ENCODE measurements around the gene SEPTIN1. TPM values are rescaled to one million over a fixed set of nuclear protein-coding genes. Genes with fewer than 3 reads are reported as not detected.

SEPTIN1 gene
- total and polyA plus RNA-seq, 2 of the 13 experiments (the other 11 are each of a cell fraction or from before 2014, with no cell fraction given), result 0.18 to 0.67 TPM

DNA sequence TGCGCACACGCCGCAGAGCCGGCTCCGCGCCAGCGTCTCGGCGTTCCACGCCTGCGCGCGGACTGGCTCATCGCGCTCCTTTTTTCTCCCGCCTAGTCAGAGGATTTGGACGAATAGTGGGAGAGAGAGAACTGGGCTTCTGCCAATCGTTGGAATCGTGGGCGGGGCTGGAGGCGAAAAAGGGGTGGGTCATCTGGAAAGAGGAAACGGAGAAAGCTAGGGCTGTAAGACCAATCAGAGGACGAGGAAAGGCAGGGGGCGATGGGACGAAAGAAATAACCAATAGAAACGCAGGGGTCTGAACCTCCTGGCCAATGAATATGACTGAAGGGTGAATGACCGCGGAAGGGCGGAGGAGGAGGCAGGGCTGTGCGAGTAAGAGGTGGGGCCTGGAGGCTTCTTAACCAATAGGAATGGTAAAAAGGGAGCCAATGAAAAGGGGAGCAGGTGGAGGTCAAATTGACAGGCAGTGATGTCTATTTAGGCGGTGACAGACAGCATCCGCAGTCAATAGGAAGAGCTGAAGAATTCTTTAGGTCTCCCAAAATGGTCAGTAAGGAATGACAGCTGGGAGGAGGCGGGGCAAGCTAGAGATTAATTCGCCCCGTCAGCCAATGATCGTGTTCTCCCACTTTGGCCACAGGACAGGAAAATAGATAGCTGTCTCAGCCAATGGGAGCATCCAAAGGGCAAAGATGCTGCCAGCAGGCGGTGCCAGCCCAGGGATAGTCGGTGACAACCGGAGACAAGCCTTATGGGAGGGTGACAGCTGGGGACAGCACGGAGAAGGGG is 11.7 kb downstream of the SEPTIN1 start, which contains the start of gene TBC1D10B (continued):
- TF ChIP-seq, protein P1, sequence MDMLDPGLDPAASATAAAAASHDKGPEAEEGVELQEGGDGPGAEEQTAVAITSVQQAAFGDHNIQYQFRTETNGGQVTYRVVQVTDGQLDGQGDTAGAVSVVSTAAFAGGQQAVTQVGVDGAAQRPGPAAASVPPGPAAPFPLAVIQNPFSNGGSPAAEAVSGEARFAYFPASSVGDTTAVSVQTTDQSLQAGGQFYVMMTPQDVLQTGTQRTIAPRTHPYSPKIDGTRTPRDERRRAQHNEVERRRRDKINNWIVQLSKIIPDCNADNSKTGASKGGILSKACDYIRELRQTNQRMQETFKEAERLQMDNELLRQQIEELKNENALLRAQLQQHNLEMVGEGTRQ (IDR thresholded peaks at IDR 0.05; ENCODE audit: low read depth, low read length), result no peak
- TF ChIP-seq, protein P1 (CRISPR knock-in tag; IDR thresholded peaks at IDR 0.05; ENCODE audit: borderline replicate concordance), result peak; percentile 91; the same call in 1 of the 2 replicates
- TF ChIP-seq THRA (CRISPR knock-in tag; IDR thresholded peaks at IDR 0.05; ENCODE audit: borderline replicate concordance), result peak; percentile 67; the same call in 1 of the 2 replicates
- 0 out of 2 replicates have a peak, but pooled peaks have one; percentile 14 for TF ChIP-seq SPEN (CRISPR knock-in tag; IDR thresholded peaks at IDR 0.05; ENCODE audit: low read depth)
- TF ChIP-seq HMG20B (CRISPR knock-in tag; conservative IDR thresholded peaks at IDR 0.05), result no peak
- TF ChIP-seq ZNF350 (CRISPR knock-in tag; IDR thresholded peaks at IDR 0.05; ENCODE audit: borderline replicate concordance, low read depth), result no peak; the same call in 1 of the 2 replicates
- TF ChIP-seq ZNF430 (CRISPR knock-in tag; IDR thresholded peaks at IDR 0.05), result no peak
- no peak for TF ChIP-seq ZFP62 (CRISPR knock-in tag; IDR thresholded peaks at IDR 0.05)
- no peak for TF ChIP-seq ZNF549 (CRISPR knock-in tag; IDR thresholded peaks at IDR 0.05)
- peak; percentile 40; the same call in 1 of the 2 replicates for TF ChIP-seq GMEB1 (CRISPR knock-in tag; IDR thresholded peaks at IDR 0.05; ENCODE audit: borderline replicate concordance)
- TF ChIP-seq, protein P2, sequence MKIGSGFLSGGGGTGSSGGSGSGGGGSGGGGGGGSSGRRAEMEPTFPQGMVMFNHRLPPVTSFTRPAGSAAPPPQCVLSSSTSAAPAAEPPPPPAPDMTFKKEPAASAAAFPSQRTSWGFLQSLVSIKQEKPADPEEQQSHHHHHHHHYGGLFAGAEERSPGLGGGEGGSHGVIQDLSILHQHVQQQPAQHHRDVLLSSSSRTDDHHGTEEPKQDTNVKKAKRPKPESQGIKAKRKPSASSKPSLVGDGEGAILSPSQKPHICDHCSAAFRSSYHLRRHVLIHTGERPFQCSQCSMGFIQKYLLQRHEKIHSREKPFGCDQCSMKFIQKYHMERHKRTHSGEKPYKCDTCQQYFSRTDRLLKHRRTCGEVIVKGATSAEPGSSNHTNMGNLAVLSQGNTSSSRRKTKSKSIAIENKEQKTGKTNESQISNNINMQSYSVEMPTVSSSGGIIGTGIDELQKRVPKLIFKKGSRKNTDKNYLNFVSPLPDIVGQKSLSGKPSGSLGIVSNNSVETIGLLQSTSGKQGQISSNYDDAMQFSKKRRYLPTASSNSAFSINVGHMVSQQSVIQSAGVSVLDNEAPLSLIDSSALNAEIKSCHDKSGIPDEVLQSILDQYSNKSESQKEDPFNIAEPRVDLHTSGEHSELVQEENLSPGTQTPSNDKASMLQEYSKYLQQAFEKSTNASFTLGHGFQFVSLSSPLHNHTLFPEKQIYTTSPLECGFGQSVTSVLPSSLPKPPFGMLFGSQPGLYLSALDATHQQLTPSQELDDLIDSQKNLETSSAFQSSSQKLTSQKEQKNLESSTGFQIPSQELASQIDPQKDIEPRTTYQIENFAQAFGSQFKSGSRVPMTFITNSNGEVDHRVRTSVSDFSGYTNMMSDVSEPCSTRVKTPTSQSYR (CRISPR knock-in tag; IDR thresholded peaks at IDR 0.05; ENCODE audit: borderline replicate concordance), result no peak
- TF ChIP-seq NR2C2 (CRISPR knock-in tag; IDR thresholded peaks at IDR 0.05; ENCODE audit: borderline replicate concordance), result peak; percentile 66
- TF ChIP-seq HOXA3 (CRISPR knock-in tag; IDR thresholded peaks at IDR 0.05), result peak; percentile 18; the same call in 1 of the 2 replicates
- TF ChIP-seq MATR3 (CRISPR knock-in tag; IDR thresholded peaks at IDR 0.05), result no peak
- TF ChIP-seq, protein P3, sequence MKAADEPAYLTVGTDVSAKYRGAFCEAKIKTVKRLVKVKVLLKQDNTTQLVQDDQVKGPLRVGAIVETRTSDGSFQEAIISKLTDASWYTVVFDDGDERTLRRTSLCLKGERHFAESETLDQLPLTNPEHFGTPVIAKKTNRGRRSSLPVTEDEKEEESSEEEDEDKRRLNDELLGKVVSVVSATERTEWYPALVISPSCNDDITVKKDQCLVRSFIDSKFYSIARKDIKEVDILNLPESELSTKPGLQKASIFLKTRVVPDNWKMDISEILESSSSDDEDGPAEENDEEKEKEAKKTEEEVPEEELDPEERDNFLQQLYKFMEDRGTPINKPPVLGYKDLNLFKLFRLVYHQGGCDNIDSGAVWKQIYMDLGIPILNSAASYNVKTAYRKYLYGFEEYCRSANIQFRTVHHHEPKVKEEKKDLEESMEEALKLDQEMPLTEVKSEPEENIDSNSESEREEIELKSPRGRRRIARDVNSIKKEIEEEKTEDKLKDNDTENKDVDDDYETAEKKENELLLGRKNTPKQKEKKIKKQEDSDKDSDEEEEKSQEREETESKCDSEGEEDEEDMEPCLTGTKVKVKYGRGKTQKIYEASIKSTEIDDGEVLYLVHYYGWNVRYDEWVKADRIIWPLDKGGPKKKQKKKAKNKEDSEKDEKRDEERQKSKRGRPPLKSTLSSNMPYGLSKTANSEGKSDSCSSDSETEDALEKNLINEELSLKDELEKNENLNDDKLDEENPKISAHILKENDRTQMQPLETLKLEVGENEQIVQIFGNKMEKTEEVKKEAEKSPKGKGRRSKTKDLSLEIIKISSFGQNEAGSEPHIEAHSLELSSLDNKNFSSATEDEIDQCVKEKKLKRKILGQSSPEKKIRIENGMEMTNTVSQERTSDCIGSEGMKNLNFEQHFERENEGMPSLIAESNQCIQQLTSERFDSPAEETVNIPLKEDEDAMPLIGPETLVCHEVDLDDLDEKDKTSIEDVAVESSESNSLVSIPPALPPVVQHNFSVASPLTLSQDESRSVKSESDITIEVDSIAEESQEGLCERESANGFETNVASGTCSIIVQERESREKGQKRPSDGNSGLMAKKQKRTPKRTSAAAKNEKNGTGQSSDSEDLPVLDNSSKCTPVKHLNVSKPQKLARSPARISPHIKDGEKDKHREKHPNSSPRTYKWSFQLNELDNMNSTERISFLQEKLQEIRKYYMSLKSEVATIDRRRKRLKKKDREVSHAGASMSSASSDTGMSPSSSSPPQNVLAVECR (CRISPR knock-in tag; IDR thresholded peaks at IDR 0.05; ENCODE audit: borderline replicate concordance), result peak; percentile 66; the same call in 1 of the 2 replicates
